Fibroblast of skin of left quadriceps (primary cell): ENCODE results near the gene ANGPTL7.

Experiments used
- DNase-seq, 2 experiments: peaks; one replicate each; pipeline ENCODE4 v3.0.0-alpha.2; 2013; ENCODE audit warnings: low read depth in 2 of 2

Gene ANGPTL7

GRCh38 chr1:11204396-11205190 lies 15.4 kb downstream of the ANGPTL7 start:
- DNase-seq, result no peak

- DNase-seq, result no peak
Measured at GRCh38 chr1:11207898-11208611, 18.9 kb downstream of the ANGPTL7 start.

- DNase-seq, result no peak
Measured at GRCh38 chr1:11211461-11211860, 22.3 kb downstream of the ANGPTL7 start.

- DNase-seq, result no peak
Measured at GRCh38 chr1:11211925-11212587, 22.9 kb downstream of the ANGPTL7 start.

GRCh38 chr1:11214698-11215380 lies 25.7 kb downstream of the ANGPTL7 start:
- DNase-seq, result no peak

- DNase-seq, result no peak
Measured at GRCh38 chr1:11215381-11216005, 26.3 kb downstream of the ANGPTL7 start.

- no peak for DNase-seq
Measured at GRCh38 chr1:11216074-11216473, 26.9 kb downstream of the ANGPTL7 start.

- no peak for DNase-seq
Measured at GRCh38 chr1:11227106-11228077, 38.2 kb downstream of the ANGPTL7 start.

- no peak for DNase-seq
Measured at GRCh38 chr1:11229203-11229602, 40.0 kb downstream of the ANGPTL7 start.

- DNase-seq, result no peak
Measured at GRCh38 chr1:11233208-11233607, 44.1 kb downstream of the ANGPTL7 start.

GRCh38 chr1:11237356-11237755 lies 48.2 kb downstream of the ANGPTL7 start:
- DNase-seq, result no peak

GRCh38 chr1:11238311-11238710 lies 49.2 kb downstream of the ANGPTL7 start:
- no peak for DNase-seq

- DNase-seq, result no peak
Measured at GRCh38 chr1:11245248-11245647, 56.1 kb downstream of the ANGPTL7 start.
